HepG2 (cell line): Measurements from ENCODE around the gene USP1. TPM values are rescaled to one million over a fixed set of nuclear protein-coding genes. Genes with fewer than 3 reads are reported as not detected.

Experiments
- E2F5 ChIP-seq: sonication (generic); formaldehyde crosslinking; conservative IDR thresholded peaks from 2 replicates; pipeline ENCODE4 v1.4.0; 2020; ENCODE audit warnings: missing genetic modification reagents
- HMGXB4 ChIP-seq, 2 experiments: sonication (generic) in 1 of 2; formaldehyde crosslinking in 1 of 2; IDR thresholded peaks; 2 replicates each; pipeline versions ENCODE4 v1.4.0 to v1.6.1; 2018 to 2020; ENCODE audit warnings: missing genetic modification reagents in 2 of 2, borderline replicate concordance in 1 of 2, low read depth in 1 of 2, mild to moderate bottlenecking in 1 of 2, missing biosample characterization in 1 of 2
- HOXA7 ChIP-seq: sonication (generic); formaldehyde crosslinking; IDR thresholded peaks from 2 replicates; pipeline ENCODE4 v1.8.1; 2022; ENCODE audit warnings: mild to moderate bottlenecking, missing genetic modification reagents, moderate library complexity
- KAT7 ChIP-seq: IDR thresholded peaks from 2 replicates; pipeline ENCODE4 v1.6.1; 2018; ENCODE audit warnings: borderline replicate concordance, missing compliant biosample characterization
- KAT8 ChIP-seq: IDR thresholded peaks from 2 replicates; pipeline ENCODE4 v1.6.1; 2016; ENCODE audit warnings: missing genetic modification reagents, missing compliant biosample characterization
- MTF2 ChIP-seq: sonication (generic); formaldehyde crosslinking; IDR thresholded peaks from 2 replicates; pipeline ENCODE4 v1.5.0; 2020; ENCODE audit warnings: missing genetic modification reagents, borderline replicate concordance
- RBM22 ChIP-seq: fragments of 200-400 bp; formaldehyde crosslinking; optimal IDR thresholded peaks from 2 replicates; pipeline ENCODE3; 2017; ENCODE audit warnings: mild to moderate bottlenecking, low read length, moderate library complexity
- TCF7 ChIP-seq: sonication (generic); IDR thresholded peaks from 2 replicates; pipeline ENCODE4 v1.6.1; 2016; ENCODE audit warnings: antibody characterized with exemption, low read depth
- TFE3 ChIP-seq: IDR thresholded peaks from 2 replicates; pipeline ENCODE4 v1.6.1; 2016
- THRA ChIP-seq: sonication (generic); formaldehyde crosslinking; IDR thresholded peaks from 2 replicates; pipeline ENCODE4 v1.4.0; 2020; ENCODE audit warnings: missing genetic modification reagents, borderline replicate concordance
- TP53 ChIP-seq: sonication (generic); formaldehyde crosslinking; conservative IDR thresholded peaks from 2 replicates; pipeline ENCODE4 v1.4.0; 2020; ENCODE audit warnings: missing genetic modification reagents
- ZBTB3 ChIP-seq: sonication (generic); formaldehyde crosslinking; IDR thresholded peaks from 2 replicates; pipeline ENCODE4 v1.4.0; 2020; ENCODE audit warnings: low read depth, mild to moderate bottlenecking, moderate library complexity, missing genetic modification reagents, borderline replicate concordance
- ZBTB7A ChIP-seq: sonication (generic); formaldehyde crosslinking; IDR thresholded peaks from 2 replicates; pipeline ENCODE4 v1.8.0; 2022; ENCODE audit warnings: mild to moderate bottlenecking, missing genetic modification reagents
- ZNF160 ChIP-seq: sonication (generic); formaldehyde crosslinking; IDR thresholded peaks from 2 replicates; pipeline ENCODE4 v1.8.0; 2022; ENCODE audit warnings: mild to moderate bottlenecking, inconsistent platforms, missing genetic modification reagents
- ZNF639 ChIP-seq: conservative IDR thresholded peaks from 2 replicates; pipeline ENCODE4 v1.6.1; 2018; ENCODE audit warnings: missing genetic modification reagents
- ZNF644 ChIP-seq: IDR thresholded peaks from 2 replicates; pipeline ENCODE4 v1.6.1; 2016; ENCODE audit warnings: low read depth
- ZNF672 ChIP-seq: sonication (generic); formaldehyde crosslinking; IDR thresholded peaks from 2 replicates; pipeline ENCODE4 v1.8.1; 2022; ENCODE audit warnings: missing genetic modification reagents
- ZNF883 ChIP-seq: sonication (generic); formaldehyde crosslinking; IDR thresholded peaks from 2 replicates; pipeline ENCODE4 v1.5.1; 2020; ENCODE audit warnings: mild to moderate bottlenecking, missing genetic modification reagents; ENCODE audit errors: not compliant biosample characterization
- polyA plus RNA-seq, 8 experiments: library from polyadenylated mRNA; depleted of rRNA in 3 of 8; stranded (reverse) in 7 of 8; unstranded in 1 of 8; fragments of >200 nt; fragmentation: Illumina TruSeq in 4 of 8; extraction: Trizol in 4 of 8; gene quantifications; 2 replicates each; pipeline versions ENCODE4 v1.2.1 to v1.2.3, GENCODE V29; 2011 to 2016; ENCODE audit warnings: low read depth in 4 of 8, missing spikeins in 1 of 8, mixed read lengths in 1 of 8; ENCODE audit not compliant: insufficient read depth in 1 of 8
- total RNA-seq, 5 experiments: library from RNA; depleted of rRNA; stranded (reverse); fragments of >200 nt; fragmentation: Illumina TruSeq; extraction: Trizol; gene quantifications; 2 replicates each; pipeline ENCODE4 v1.2.3, GENCODE V29; 2016; ENCODE audit warnings: low read depth in 1 of 5

USP1 gene
- total and polyA plus RNA-seq, 2 of the 13 experiments (the other 11 are each of a cell fraction or from before 2014, with no cell fraction given): 9.0 to 64.6 TPM

- TF ChIP-seq HMGXB4 (CRISPR knock-in tag; IDR thresholded peaks at IDR 0.05; ENCODE audit: borderline replicate concordance in 1 of 2, low read depth in 1 of 2) (no peak; a peak in 3 of 4 replicates), RBM22 (no peak), TFE3 (peak; percentile 55; the same call in 1 of the 2 replicates), ZNF672 (CRISPR knock-in tag) (no peak), E2F5 (CRISPR knock-in tag) (0 out of 2 replicates have a peak, but pooled peaks have one; percentile 27), ZNF160 (CRISPR knock-in tag) (peak; percentile 69; the same call in 1 of the 2 replicates), KAT7 (CRISPR knock-in tag) (peak; percentile 67; the same call in 1 of the 2 replicates), TP53 (CRISPR knock-in tag) (0 out of 2 replicates have a peak, but pooled peaks have one; percentile 32), ZBTB7A (no peak), ZNF639 (no peak; the same call in 1 of the 2 replicates), ZNF883 (CRISPR knock-in tag) (no peak), KAT8 (CRISPR knock-in tag) (peak; percentile 82), ZBTB3 (CRISPR knock-in tag) (no peak), THRA (CRISPR knock-in tag) (peak; percentile 61; the same call in 1 of the 2 replicates), HOXA7 (no peak), TCF7 (no peak), MTF2 (no peak), ZNF644 (no peak)
Measured at GRCh38 chr1:62436039-62436465, 797 bp upstream of the USP1 start (continued).
